Peyer's patch (tissue), 4 donors: ENCODE data around the gene CDON.

Experiments used
- POLR2A ChIP-seq, 2 donors: fragments of 450-650 bp; IDR thresholded peaks; one replicate each; pipeline ENCODE4 v1.5.1; 2017; ENCODE audit warnings: antibody characterized with exemption in 2 of 2, mild to moderate bottlenecking in 2 of 2, moderate library complexity in 2 of 2
- TF ChIP-seq, protein P1 (sequence below), 6 experiments: fragments of 450-650 bp in 4 of 6; fragments of 200-600 bp in 2 of 6; sonication (generic) in 1 of 6; IDR thresholded peaks; one replicate each; pipeline ENCODE4 v1.5.1; 2017 to 2019; ENCODE audit warnings: antibody characterized with exemption in 6 of 6, mild to moderate bottlenecking in 3 of 6, moderate library complexity in 1 of 6

DNA sequence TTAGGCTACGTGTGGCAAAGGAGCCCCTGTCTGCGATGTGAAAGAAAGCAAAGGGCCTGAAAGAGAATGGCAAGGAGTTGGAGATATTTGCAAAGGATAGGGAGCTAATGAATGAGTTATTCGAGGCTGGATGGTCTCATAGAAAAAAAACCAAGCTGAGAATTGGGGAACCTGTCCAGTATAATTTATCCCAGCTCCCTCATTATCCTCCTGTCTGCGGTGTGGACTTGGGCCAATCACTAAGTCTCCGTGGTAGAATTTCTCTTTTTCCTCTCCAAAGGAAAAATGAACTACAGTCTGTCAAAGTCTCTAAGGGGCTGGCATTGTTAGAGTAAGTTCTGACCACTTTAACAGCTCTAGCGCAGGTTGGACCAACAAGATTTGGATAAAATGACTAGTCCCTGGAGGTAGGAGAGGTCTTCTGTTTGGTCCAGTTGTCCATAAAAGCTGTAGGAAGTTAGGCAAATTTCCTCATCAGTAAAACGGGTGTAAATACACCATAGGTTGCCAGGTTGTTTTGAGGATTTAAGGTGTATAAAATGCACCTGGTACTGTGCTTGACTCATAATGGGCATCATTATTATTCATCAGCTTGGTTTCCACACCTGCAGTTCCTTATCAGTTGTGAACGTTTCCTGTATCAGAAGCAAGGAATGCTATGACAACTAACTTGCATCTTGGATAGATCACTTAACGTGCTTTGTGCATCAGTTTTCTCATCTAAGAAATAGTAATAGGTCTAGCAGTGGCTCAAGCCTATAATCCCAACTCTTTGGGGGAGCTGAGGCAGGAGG lies 10.3 kb upstream of the CDON start:
- TF ChIP-seq POLR2A (IDR thresholded peaks at IDR 0.05): no peak
- TF ChIP-seq, protein P1, sequence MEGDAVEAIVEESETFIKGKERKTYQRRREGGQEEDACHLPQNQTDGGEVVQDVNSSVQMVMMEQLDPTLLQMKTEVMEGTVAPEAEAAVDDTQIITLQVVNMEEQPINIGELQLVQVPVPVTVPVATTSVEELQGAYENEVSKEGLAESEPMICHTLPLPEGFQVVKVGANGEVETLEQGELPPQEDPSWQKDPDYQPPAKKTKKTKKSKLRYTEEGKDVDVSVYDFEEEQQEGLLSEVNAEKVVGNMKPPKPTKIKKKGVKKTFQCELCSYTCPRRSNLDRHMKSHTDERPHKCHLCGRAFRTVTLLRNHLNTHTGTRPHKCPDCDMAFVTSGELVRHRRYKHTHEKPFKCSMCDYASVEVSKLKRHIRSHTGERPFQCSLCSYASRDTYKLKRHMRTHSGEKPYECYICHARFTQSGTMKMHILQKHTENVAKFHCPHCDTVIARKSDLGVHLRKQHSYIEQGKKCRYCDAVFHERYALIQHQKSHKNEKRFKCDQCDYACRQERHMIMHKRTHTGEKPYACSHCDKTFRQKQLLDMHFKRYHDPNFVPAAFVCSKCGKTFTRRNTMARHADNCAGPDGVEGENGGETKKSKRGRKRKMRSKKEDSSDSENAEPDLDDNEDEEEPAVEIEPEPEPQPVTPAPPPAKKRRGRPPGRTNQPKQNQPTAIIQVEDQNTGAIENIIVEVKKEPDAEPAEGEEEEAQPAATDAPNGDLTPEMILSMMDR (IDR thresholded peaks at IDR 0.05): no peak
